HepG2 (cell line): ENCODE data around the gene IPMK. TPM values are rescaled to one million over a fixed set of nuclear protein-coding genes. Genes with fewer than 3 reads are reported as not detected.

ENCODE experiments used
- ATAC-seq: fragments of 200-7000 bp; cut with Tn5 transposase; 3 replicates; pipeline ENCODE4 v1.9.1; 2020; ENCODE audit warnings: mild to moderate bottlenecking, moderate library complexity
- BruUV-seq: library from RNA; stranded (reverse); fragments of 400-500 nt; replicated peaks from 2 replicates; lab custom pipeline; 2021; lab: Mats Ljungman, UMichigan
- CTCF ChIA-PET: fragments of 300-600 bp; formaldehyde crosslinking; extraction: SDS; loops from one replicate; lab custom pipeline; 2021; ENCODE audit warnings: low total read pairs, inconsistent platforms, low intra/inter-chr PET ratio; lab: Yijun Ruan, JAX
- POLR2A ChIA-PET: fragments of 350-600 bp; sonication (Branson Sonifier 250); formaldehyde crosslinking; loops from one replicate; lab custom pipeline; 2020; ENCODE audit warnings: antibody characterized with exemption, inconsistent platforms; lab: Yijun Ruan, JAX
- DNase-seq: peaks from one replicate; pipeline ENCODE4 v3.0.0-alpha.2; 2015; ENCODE audit warnings: low spot score
- FAIRE-seq: peaks from 3 replicates; lab custom pipeline; 2011; peaks lifted over from hg19 to GRCh38; lab: Jason Lieb, UNC
- H2AFZ ChIP-seq: one replicate; pipeline ENCODE4 v1.6.1; 2011; ENCODE audit warnings: low read length, inconsistent platforms
- H3K27ac ChIP-seq: fragments of 300-600 bp; 3 replicates; pipeline ENCODE4 v1.8.0; 2011; ENCODE audit warnings: mixed run types, mild to moderate bottlenecking, mixed read lengths, low read length, inconsistent platforms; ENCODE audit not compliant: insufficient read depth; ENCODE audit errors: extremely low read length
- H3K27me3 ChIP-seq, 2 experiments: fragments of 200-600 bp in 1 of 2; 2 replicates in 1 of 2; 3 replicates in 1 of 2; pipeline versions ENCODE4 v1.6.0 to v1.8.0; 2011; ENCODE audit warnings: low read length in 2 of 2, mild to moderate bottlenecking in 2 of 2, moderate library complexity in 2 of 2, inconsistent platforms in 1 of 2; ENCODE audit not compliant: insufficient read depth in 2 of 2, control insufficient read depth in 1 of 2
- H3K36me3 ChIP-seq, 2 experiments: fragments of 200-600 bp in 1 of 2; replicated peaks in 1 of 2; 2 replicates in 1 of 2; 3 replicates in 1 of 2; pipeline versions ENCODE4 v1.5.1 to v1.8.0; 2011; ENCODE audit warnings: low read length in 2 of 2, inconsistent platforms in 1 of 2; ENCODE audit not compliant: insufficient read depth in 2 of 2, control insufficient read depth in 1 of 2
- H3K4me1 ChIP-seq: 2 replicates; pipeline ENCODE4 v1.5.1; 2012; ENCODE audit warnings: low read length, inconsistent platforms; ENCODE audit not compliant: insufficient read depth
- H3K4me2 ChIP-seq: 2 replicates; pipeline ENCODE4 v1.6.0; 2011; ENCODE audit warnings: low read depth, low read length, inconsistent platforms
- H3K4me3 ChIP-seq, 3 experiments: fragments of 200-600 bp in 1 of 3; sonication (generic), shearing (Covaris generic) in 1 of 3; replicated peaks in 1 of 3; 2 replicates each; pipeline ENCODE4 v1.5.1; 2011 to 2016; ENCODE audit warnings: low read length in 3 of 3, inconsistent platforms in 2 of 3, low read depth in 2 of 3, mild to moderate bottlenecking in 2 of 3, control low read depth in 1 of 3, mixed read lengths in 1 of 3; ENCODE audit not compliant: insufficient read depth in 1 of 3
- H3K79me2 ChIP-seq: one replicate; pipeline ENCODE4 v1.6.1; 2011; ENCODE audit warnings: low read length, inconsistent platforms; ENCODE audit not compliant: insufficient read depth
- H3K9ac ChIP-seq: 2 replicates; pipeline ENCODE4 v1.6.0; 2011; ENCODE audit warnings: mild to moderate bottlenecking, low read depth, low read length, inconsistent platforms; ENCODE audit not compliant: insufficient read depth
- H3K9me3 ChIP-seq: 2 replicates; pipeline ENCODE4 v1.5.1; 2012; ENCODE audit warnings: mild to moderate bottlenecking, low read length
- H4K20me1 ChIP-seq: 2 replicates; pipeline ENCODE4 v1.6.0; 2011; ENCODE audit warnings: inconsistent platforms, mild to moderate bottlenecking, low read length, moderate library complexity; ENCODE audit not compliant: insufficient read depth
- ELF3 ChIP-seq: IDR thresholded peaks from 2 replicates; pipeline ENCODE4 v1.6.1; 2016; ENCODE audit warnings: missing genetic modification reagents, missing compliant biosample characterization
- HOXA3 ChIP-seq: sonication (generic); formaldehyde crosslinking; IDR thresholded peaks from 2 replicates; pipeline ENCODE4 v1.5.0; 2020; ENCODE audit warnings: missing genetic modification reagents
- MTA3 ChIP-seq: sonication (generic); formaldehyde crosslinking; IDR thresholded peaks from 2 replicates; pipeline ENCODE4 v1.4.0; 2020; ENCODE audit warnings: missing genetic modification reagents
- NRL ChIP-seq: sonication (generic); formaldehyde crosslinking; IDR thresholded peaks from 2 replicates; pipeline ENCODE4 v1.5.0; 2020; ENCODE audit warnings: missing genetic modification reagents, mild to moderate bottlenecking, moderate library complexity, borderline replicate concordance
- PHF21A ChIP-seq: sonication (generic); formaldehyde crosslinking; IDR thresholded peaks from 2 replicates; pipeline ENCODE4 v1.5.0; 2020; ENCODE audit warnings: mild to moderate bottlenecking, missing genetic modification reagents
- STAT5B ChIP-seq: sonication (generic); formaldehyde crosslinking; IDR thresholded peaks from 2 replicates; pipeline ENCODE4 v1.4.0; 2020; ENCODE audit warnings: missing genetic modification reagents
- TCF12 ChIP-seq, 2 experiments: fragments of 450-650 bp in 1 of 2; sonication (generic) in 1 of 2; formaldehyde crosslinking in 1 of 2; IDR thresholded peaks; 2 replicates each; pipeline versions ENCODE4 v1.6.1 to v1.8.0; 2017 to 2022; ENCODE audit warnings: antibody characterized with exemption in 1 of 2, mild to moderate bottlenecking in 1 of 2, missing genetic modification reagents in 1 of 2, moderate library complexity in 1 of 2
- TCF7 ChIP-seq: sonication (generic); IDR thresholded peaks from 2 replicates; pipeline ENCODE4 v1.6.1; 2016; ENCODE audit warnings: antibody characterized with exemption, low read depth
- TRIM24 ChIP-seq: sonication (generic); formaldehyde crosslinking; IDR thresholded peaks from 2 replicates; pipeline ENCODE4 v1.8.0; 2022; ENCODE audit warnings: mild to moderate bottlenecking, missing genetic modification reagents
- U2AF2 ChIP-seq: fragments of 200-400 bp; formaldehyde crosslinking; IDR thresholded peaks from 2 replicates; pipeline ENCODE4 v1.6.1; 2017; ENCODE audit warnings: low read depth, mild to moderate bottlenecking, low read length
- ZEB1 ChIP-seq: IDR thresholded peaks from 2 replicates; pipeline ENCODE4 v1.6.1; 2012; ENCODE audit warnings: mild to moderate bottlenecking, low read depth, inconsistent platforms; ENCODE audit not compliant: insufficient replicate concordance
- ZFP37 ChIP-seq: sonication (generic); formaldehyde crosslinking; IDR thresholded peaks from 2 replicates; pipeline ENCODE4 v1.4.0; 2020; ENCODE audit warnings: missing genetic modification reagents, borderline replicate concordance
- ZNF251 ChIP-seq: sonication (generic); formaldehyde crosslinking; IDR thresholded peaks from 2 replicates; pipeline ENCODE4 v1.9.0; 2021; ENCODE audit warnings: mild to moderate bottlenecking, missing genetic modification reagents
- ZNF326 ChIP-seq: sonication (generic); formaldehyde crosslinking; IDR thresholded peaks from 2 replicates; pipeline ENCODE4 v1.4.0; 2020; ENCODE audit warnings: missing genetic modification reagents, borderline replicate concordance
- ZNF383 ChIP-seq: sonication (generic); formaldehyde crosslinking; IDR thresholded peaks from 2 replicates; pipeline ENCODE4 v1.4.0; 2020; ENCODE audit warnings: missing genetic modification reagents, mild to moderate bottlenecking, borderline replicate concordance
- ZNF839 ChIP-seq: sonication (generic); formaldehyde crosslinking; IDR thresholded peaks from 2 replicates; pipeline ENCODE4 v1.4.0; 2020; ENCODE audit warnings: missing genetic modification reagents, mild to moderate bottlenecking, borderline replicate concordance
- WGBS: methylation state at CpG from one replicate; pipeline ENCODE4 v1.1.6; 2017; ENCODE audit warnings: low lambda C conversion rate; 5-methylcytosine and 5-hydroxymethylcytosine counted together
- in situ Hi-C: cut with HindIII; loops from 2 replicates; pipeline ENCODE4 v1.10.0; 2017; ENCODE audit warnings: low pct_unique_long_range_greater_than_20kb; ENCODE audit not compliant: extremely low pct_ligation_motif_present
- intact Hi-C: fragments of 100-400 bp; cut with micrococcal nuclease; formaldehyde crosslinking; loops from one replicate; pipeline ENCODE4 v1.10.0; 2022; ENCODE audit not compliant: unreplicated experiment
- polyA plus RNA-seq, 8 experiments: library from polyadenylated mRNA; depleted of rRNA in 3 of 8; stranded (reverse) in 7 of 8; unstranded in 1 of 8; fragments of >200 nt; fragmentation: Illumina TruSeq in 4 of 8; extraction: Trizol in 4 of 8; gene quantifications; 2 replicates each; pipeline versions ENCODE4 v1.2.1 to v1.2.3, GENCODE V29; 2011 to 2016; ENCODE audit warnings: low read depth in 4 of 8, missing spikeins in 1 of 8, mixed read lengths in 1 of 8; ENCODE audit not compliant: insufficient read depth in 1 of 8
- total RNA-seq, 5 experiments: library from RNA; depleted of rRNA; stranded (reverse); fragments of >200 nt; fragmentation: Illumina TruSeq; extraction: Trizol; gene quantifications; 2 replicates each; pipeline ENCODE4 v1.2.3, GENCODE V29; 2016; ENCODE audit warnings: low read depth in 1 of 5
- TF ChIP-seq, protein P1 (sequence below): sonication (generic); formaldehyde crosslinking; IDR thresholded peaks from 2 replicates; pipeline ENCODE4 v1.8.0; 2022; ENCODE audit warnings: missing genetic modification reagents, low read depth, mild to moderate bottlenecking, borderline replicate concordance
- TF ChIP-seq, protein P2 (sequence below): sonication (generic); formaldehyde crosslinking; conservative IDR thresholded peaks from 2 replicates; pipeline ENCODE4 v1.4.0; 2020; ENCODE audit warnings: missing genetic modification reagents

IPMK gene
- total and polyA plus RNA-seq, 2 of the 13 experiments (the other 11 are each of a cell fraction or from before 2014, with no cell fraction given), result 2.7 to 3.9 TPM

DNA sequence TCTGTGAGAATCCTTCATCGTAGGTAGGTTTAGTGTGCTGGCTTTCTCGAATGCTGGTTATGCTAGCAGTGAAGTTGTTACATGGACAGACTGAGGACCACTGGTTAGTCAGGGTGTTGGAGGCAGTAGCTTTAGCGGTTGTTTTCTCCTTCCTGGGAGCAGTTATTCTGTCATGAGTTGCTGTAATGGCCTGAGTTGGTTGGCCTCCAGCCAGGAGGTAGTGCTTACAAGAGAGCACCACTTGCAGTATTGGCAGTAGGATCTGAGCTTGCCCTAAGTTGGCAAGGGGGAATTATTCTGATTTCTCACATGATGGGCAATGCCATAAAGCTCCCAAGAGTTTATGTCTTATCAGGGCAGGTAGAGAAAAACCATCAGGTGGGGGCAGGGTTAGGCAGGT is 58.0 kb downstream of the IPMK start:
- FAIRE-seq (no peak), DNase-seq (no peak)
- BruUV-seq, result no TSS peak

DNA sequence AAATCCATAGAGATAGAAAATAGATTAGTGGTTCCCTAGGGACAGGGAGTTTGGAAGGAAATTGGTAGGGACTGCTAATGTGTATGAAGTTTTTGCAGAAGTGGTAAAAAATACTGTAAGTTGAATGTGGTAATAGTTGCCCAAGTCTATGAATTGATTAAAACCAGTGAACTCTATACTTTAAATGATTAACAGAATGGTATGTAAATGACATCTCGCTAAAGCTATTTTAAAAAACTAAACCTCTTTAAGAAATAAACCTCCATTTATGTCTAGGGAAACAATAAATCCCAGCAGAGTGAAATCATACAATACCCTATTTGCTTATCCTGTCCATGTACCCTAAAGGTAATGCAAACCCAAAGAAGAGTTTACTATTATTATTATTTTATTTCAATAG is 61.4 kb downstream of the IPMK start:
- intact Hi-C loops, result no loop called here
- no TSS peak for BruUV-seq
- TF ChIP-seq ZNF251 (CRISPR knock-in tag) (no peak), TCF12 (IDR thresholded peaks at IDR 0.05) (no peak), TCF12 (CRISPR knock-in tag; IDR thresholded peaks at IDR 0.05) (no peak), MTA3 (CRISPR knock-in tag) (no peak), U2AF2 (no peak), PHF21A (CRISPR knock-in tag) (no peak), ELF3 (CRISPR knock-in tag) (no peak), ZEB1 (no peak)
- TF ChIP-seq, protein P1, sequence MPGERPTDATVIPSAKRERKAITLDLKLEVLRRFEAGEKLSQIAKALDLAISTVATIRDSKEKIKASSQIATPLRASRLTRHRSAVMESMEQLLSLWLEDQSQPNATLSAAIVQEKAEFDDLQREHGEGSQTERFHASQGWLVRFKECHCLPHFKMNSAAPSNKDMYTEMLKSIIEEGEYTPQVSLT (CRISPR knock-in tag), result no peak
- TF ChIP-seq, protein P2, sequence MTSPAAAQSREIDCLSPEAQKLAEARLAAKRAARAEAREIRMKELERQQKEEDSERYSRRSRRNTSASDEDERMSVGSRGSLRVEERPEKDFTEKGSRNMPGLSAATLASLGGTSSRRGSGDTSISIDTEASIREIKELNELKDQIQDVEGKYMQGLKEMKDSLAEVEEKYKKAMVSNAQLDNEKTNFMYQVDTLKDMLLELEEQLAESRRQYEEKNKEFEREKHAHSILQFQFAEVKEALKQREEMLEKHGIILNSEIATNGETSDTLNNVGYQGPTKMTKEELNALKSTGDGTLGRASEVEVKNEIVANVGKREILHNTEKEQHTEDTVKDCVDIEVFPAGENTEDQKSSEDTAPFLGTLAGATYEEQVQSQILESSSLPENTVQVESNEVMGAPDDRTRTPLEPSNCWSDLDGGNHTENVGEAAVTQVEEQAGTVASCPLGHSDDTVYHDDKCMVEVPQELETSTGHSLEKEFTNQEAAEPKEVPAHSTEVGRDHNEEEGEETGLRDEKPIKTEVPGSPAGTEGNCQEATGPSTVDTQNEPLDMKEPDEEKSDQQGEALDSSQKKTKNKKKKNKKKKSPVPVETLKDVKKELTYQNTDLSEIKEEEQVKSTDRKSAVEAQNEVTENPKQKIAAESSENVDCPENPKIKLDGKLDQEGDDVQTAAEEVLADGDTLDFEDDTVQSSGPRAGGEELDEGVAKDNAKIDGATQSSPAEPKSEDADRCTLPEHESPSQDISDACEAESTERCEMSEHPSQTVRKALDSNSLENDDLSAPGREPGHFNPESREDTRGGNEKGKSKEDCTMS (CRISPR knock-in tag), result no peak
- no peaks in the 10 kb centered on the region for H3K9me3 ChIP-seq
- peaks cover 5% of the 10 kb centered on the region; the same call in 1 of the 2 replicates for H3K4me1 ChIP-seq
- in situ Hi-C loops, result no loop called here
- no peaks in the 10 kb centered on the region for H4K20me1 ChIP-seq
- H3K4me2 ChIP-seq, result no peak overlapping the region
- CTCF ChIA-PET, result no interaction called here
- no peaks in the 10 kb centered on the region for H3K79me2 ChIP-seq
- H2AFZ ChIP-seq, result no peak overlapping the region
- H3K4me3 ChIP-seq, result no peak overlapping the region
- H3K27me3 ChIP-seq, result no peaks in the 10 kb centered on the region
- H3K27ac ChIP-seq, result no peak overlapping the region
- no peak for FAIRE-seq
- peaks cover 8 to 16% of the 10 kb centered on the region in 2 experiments; a peak in 4 of 5 replicates for H3K36me3 ChIP-seq
- H3K9ac ChIP-seq, result no peak overlapping the region
- WGBS, result 90% methylated on average over 1 of the region's 1 CpG
- POLR2A ChIA-PET, result no interaction called here
- no peak for DNase-seq
- ATAC-seq, result no peak

More for the DNA sequence above, 58.0 kb downstream of the IPMK start:
- Histone ChIP-seq H3K4me3 (no peak overlapping the region), H3K27ac (no peak overlapping the region), H3K36me3 (peaks cover 12 to 21% of the 10 kb centered on the region in 2 experiments; a peak in 4 of 5 replicates), H3K79me2 (no peaks in the 10 kb centered on the region), H3K27me3 (no peaks in the 10 kb centered on the region), H2AFZ (no peak overlapping the region), H3K4me1 (peaks cover 5% of the 10 kb centered on the region; the same call in 1 of the 2 replicates), H3K9me3 (no peaks in the 10 kb centered on the region), H4K20me1 (no peaks in the 10 kb centered on the region), H3K9ac (no peak overlapping the region), H3K4me2 (no peak overlapping the region)
- CTCF ChIA-PET, result no interaction called here
- ATAC-seq, result no peak
- WGBS, result 96% methylated on average over 2 of the region's 3 CpGs
- in situ Hi-C loops (no loop called here), intact Hi-C loops (no loop called here)
- POLR2A ChIA-PET, result no interaction called here
- TF ChIP-seq TCF7, result no peak
- TF ChIP-seq ZFP37 (CRISPR knock-in tag), result no peak
- no peak for TF ChIP-seq NRL (CRISPR knock-in tag)
- no peak for TF ChIP-seq ZNF326 (CRISPR knock-in tag)
- no peak for TF ChIP-seq ZNF839
- TF ChIP-seq HOXA3 (CRISPR knock-in tag), result no peak
- TF ChIP-seq STAT5B, result no peak
- no peak for TF ChIP-seq ZNF383 (CRISPR knock-in tag)
- no peak for TF ChIP-seq TRIM24 (CRISPR knock-in tag)
